T47D (cell line): ENCODE data around the gene PTK6.
"Not testable (repeated sequence)": the region's sequence is repeated elsewhere in the genome, so short reads cannot be mapped to it uniquely, and the experiment has no call there.

Experiments
- DNase-seq, 2 experiments: peaks; one replicate each; pipeline versions ENCODE4 v3.0.0 to v3.0.0-alpha.2; 2011 to 2012; ENCODE audit warnings: low read depth in 1 of 2, low spot score in 1 of 2
- JUND ChIP-seq: IDR thresholded peaks from 2 replicates; pipeline ENCODE4 v1.6.1; 2012; ENCODE audit warnings: low read depth
- in situ Hi-C: cut with HindIII; loops from 2 replicates; pipeline ENCODE4 v1.10.0; 2016; ENCODE audit warnings: low sequenced_read_pairs, low pct_unique_long_range_greater_than_20kb

Gene PTK6

DNA sequence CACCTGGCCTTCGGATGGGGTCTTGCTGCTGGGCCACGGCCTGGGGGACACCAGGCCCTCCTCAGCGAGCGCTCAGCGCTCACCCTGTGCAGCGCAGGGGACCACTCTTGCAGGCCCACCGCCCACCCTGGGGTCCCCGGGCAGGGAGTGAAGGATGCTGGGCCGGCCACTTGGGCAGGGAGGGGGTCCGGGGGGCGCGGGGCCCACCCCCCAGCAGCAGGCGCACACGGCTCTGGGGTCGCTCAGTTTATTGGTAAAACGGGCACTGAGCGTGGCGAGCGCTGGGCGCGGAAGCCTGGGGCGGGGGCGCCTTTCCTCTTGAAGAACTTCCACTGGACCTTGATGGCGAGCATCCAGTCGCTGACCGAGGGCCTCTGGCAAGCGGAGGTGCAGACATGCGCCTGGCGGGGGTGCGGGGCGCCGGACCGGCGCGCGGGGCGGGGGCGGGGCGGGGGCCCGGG is 49.4 kb downstream of the PTK6 start:
- TF ChIP-seq JUND, result no peak
- in situ Hi-C loops, result no loop called here
- no peak for DNase-seq

DNA sequence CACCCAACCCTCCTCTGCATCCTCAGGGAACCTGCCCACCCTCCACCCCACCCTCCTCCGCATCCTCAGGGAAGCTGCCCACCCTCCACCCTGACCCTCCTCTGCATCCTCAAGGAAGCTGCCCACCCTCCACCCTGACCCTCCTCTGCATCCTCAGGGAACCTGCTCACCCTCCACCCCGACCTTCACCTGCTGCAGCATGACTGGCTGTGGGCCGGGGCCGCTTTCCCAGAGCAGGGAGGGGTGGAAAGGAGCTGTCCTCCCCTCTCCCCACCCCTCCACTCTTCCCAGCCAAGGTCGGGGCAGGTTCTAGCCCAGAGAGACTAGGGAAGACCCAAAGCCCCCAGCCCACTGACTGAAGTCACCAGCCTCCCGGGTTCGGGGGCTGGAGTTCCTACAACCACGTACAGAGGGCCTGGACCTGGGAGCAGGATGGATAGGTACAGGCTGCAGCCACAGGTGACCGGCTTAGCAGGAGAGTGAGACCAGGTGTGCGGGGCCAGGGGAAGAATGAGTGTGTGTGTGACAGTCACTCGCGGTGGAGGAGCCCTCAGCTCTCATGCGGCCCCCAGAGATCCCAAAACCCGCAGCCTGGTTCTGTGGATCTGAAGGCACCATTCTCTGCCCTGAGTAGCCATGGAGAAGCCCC is 49.9 kb downstream of the PTK6 start:
- DNase-seq, result no peak
- no peak for TF ChIP-seq JUND
- in situ Hi-C loops, result no loop called here

DNA sequence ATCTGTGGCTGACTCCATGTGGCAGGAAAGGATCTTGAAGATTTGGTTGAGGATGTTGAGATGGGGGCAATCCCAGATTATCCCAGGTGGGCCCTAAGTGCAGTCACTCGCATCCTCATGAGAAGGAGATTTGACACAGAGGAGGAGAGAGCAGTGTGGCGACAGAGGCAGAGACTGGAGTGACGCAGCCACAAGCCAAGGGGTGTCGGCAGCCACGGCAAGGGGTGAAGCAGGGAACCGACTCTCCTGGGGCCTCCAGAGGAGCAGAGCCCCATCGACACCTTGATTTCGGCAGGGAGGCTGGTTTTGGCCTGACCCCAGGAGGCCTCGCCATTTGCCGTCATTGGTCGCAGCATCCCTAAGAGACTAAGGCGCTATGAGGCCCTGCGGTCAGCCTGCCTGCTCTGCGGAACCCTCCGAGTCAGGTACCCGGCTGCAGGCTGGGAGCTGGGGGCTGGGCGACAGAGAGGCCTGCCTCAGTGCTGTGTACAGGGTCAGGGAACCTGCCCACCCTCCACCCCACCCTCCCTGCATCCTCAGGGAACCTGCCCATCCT is 50.8 kb downstream of the PTK6 start:
- TF ChIP-seq JUND, result no peak
- no peak for DNase-seq
- in situ Hi-C loops, result no loop called here

DNA sequence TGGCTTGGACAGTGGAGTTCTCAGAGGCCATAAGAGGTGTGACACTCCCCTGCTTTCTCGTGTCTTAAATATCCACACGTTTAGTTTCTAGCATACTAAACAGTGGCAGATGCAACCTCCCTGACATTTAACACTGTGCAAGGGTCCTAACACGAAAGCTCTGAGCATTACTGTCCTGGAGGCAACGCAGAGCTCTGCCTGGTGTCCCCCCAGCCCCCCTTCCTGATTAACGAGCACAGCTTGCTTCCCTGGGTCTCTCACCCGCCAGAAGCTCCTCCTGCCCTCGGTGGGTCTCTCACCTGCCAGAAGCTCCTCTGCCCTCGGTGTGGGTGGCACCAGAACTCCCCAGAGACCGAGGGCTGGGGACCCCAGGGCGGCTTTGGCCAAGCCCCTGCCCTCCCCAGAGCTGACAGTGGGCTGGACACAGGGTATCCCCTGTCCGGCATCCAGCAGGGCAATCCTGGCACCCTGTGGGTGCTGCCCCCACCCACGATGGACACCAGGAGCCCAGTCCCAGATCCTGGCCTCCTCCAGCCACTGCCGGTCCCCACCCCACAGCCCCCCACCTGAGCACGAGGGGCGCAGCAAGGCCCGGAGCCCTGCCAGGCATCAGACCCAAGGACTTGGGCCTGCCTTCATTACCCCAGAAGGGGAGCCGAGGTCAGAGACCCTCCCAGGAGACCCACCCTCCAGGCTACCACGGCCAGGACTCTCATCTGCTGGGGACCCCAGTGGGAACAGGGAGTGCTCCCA is 52.3 kb downstream of the PTK6 start:
- TF ChIP-seq JUND, result no peak
- in situ Hi-C loops, result no loop called here
- DNase-seq, result no peak

DNA sequence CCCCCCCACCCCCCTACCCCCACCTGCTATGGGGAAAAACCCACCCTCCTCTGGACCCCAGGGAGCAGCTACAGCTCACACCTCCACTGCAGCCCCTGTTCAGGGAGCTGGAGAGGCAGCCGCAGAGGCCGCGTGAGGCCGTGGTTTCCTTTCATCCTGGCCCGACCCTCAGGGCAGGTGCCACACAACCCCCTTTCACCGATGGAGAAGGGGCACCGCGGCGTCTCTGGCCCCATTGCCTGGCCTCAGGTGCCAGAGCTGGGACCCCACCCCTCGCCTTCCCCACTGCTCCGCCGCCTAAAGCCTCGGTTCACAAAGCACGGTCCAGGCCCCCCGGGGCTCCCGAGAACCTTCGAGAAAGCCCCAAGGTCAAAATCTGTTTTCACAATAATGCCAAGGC is 52.9 kb downstream of the PTK6 start:
- DNase-seq, result no peak
- no peak for TF ChIP-seq JUND
- in situ Hi-C loops, result no loop called here

DNA sequence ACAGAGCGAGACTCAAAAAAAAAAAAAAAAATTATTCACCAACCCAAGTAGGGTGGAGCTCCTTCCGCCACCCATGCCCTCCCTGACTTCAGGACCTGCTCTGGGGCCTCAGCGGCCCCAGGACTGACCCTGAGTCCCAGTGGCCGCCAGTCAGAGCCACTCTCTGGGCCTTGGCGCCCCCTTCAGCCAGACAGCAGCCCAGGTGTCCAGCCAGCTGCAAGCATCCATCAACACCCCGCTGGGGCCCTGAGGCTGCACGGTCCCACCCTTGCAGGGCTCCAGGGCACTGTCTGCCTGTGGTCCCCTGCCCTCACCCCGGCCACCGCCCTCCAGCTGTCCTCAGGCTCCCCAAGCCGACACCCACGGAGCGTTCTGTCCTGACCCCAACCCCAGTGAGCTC is 53.3 kb downstream of the PTK6 start:
- in situ Hi-C loops, result no loop called here

DNA sequence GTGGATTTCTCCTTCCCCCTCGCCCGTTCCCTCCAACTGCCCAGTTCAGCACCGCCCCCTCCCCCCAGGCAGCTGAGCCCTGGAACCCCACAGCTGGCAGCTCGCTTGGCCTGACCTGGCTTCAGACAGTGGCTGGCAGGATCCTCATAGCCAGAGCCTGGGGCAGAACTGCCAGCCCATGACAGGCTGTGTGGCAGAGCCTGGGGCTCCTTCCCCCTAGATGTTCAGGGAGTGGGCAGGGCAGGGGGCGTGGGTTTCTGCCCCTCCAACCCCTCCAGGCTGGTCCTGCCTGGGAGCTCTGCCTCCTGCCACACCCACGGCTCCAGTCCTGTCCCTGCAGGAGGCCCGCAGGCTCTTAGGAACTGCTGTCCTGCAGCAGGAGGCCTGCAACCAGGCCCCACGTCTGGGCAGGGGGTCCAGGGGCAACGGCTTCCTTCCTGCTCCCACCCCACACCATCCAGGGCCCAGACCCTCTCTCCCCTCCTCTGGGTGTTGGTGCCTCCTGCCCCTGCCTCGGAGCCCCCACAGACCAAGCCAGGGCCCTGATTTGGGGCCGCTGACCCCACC is 55.1 kb downstream of the PTK6 start:
- DNase-seq, result no peak
- TF ChIP-seq JUND, result no peak
- in situ Hi-C loops, result no loop called here

More for the DNA sequence above, 53.3 kb downstream of the PTK6 start:
- TF ChIP-seq JUND, result no peak
- no peak for DNase-seq

DNA sequence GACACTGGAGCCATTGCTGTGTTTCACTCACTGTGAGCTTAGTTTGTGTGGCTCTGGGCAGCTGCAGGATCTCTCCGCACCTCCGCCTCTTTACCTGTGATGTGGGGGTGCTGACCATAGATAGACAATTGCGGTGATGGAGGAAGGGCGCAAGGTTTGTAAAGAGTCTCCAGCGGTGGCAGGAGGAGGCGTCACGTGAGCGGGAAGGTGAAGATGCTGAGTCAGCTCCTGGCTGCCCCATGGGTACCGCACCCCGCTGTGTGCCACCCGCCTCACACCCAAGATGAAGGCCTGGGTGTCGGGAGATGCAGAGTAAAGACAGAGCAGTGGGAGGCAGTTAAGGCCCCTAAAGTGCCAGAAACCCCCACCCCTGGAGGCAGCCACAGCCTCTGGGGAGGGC is 55.7 kb downstream of the PTK6 start:
- TF ChIP-seq JUND, result no peak
- no peak for DNase-seq
- in situ Hi-C loops, result no loop called here

DNA sequence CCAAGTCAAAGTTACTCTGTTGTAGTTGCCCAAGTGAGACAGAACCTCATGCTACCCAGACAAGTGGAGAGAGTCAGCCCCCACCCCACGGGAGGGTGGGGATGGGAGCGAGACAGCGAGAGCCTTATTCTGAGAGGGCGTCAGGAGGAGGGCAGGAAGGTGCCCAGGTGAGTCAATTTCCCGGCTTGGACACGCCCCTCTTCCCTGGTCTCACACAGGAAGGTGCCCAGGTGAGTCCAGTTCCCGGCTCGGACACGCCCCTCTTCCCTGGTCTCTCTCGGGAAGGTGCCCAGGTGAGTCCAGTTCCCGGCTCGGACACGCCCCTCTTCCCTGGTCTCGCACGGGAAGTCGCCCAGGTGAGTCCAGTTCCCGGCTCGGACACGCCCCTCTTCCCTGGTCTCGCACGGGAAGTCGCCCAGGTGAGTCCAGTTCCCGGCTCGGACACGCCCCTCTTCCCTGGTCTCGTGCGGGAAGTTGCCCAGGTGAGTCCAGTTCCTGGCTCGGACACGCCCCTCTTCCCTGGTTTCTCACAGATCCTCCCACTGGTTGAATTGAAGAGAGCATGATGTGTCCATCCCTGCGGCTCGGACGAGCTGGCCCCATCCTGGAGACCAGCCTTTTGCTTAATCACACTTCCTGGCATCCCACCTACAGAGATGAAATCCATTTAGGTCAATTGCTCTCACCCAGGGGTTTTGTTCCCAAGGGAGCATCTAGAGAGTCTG is 57.3 kb downstream of the PTK6 start:
- in situ Hi-C loops, result not testable (repeated sequence)
- peak in 1 of 2 experiments; percentile 81 for DNase-seq

DNA sequence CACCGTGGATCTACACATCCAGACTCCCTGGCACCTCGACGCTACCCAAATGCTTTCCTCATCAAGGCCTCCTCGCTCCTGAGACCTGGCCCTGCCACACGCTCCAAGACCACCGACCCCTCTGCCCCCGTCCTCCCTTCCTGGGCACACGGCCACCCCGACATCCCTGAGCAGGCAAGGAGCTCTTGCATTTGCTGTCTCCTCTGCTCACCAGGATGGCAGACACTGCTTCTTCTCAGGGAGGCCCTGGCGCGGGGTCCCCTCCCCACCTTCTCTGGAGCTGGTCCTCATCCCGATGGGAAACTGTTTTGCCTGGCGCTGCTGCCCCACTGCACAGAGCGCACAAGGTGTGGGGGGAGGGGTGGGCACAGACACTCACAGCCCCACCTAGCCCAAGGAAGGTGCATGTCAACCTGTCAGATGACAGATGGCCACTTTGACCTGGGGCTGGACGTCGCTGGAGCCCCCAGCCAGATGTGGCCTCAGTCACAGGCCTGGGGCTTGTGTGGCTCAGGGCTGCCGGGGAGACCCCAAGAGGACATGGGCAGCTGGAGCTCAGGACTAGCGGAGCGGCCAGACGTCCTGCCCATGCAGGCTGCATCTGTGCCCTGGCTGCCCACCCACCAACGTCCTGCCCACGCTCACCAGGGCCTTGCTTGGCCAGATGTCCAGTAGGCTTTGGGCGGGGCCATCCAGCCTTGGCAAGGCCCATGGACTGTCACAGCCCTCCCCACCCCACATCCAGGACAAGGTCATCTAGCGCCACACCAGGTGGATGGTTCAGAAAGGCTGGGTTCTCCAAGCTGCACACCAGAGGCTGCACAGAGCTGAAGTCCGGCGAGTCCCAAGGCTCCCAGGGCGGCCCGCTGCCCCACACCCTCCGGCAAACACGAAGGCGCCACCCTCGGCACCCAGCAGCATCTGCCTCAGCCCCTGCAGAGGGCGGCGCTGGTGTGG is 58.6 kb downstream of the PTK6 start:
- in situ Hi-C loops, result no loop called here
- no peak for TF ChIP-seq JUND
- no peak for DNase-seq
